Endothelial cell of umbilical vein (primary cell): ENCODE data around the gene STX8. TPM values are rescaled to one million over a fixed set of nuclear protein-coding genes. Genes with fewer than 3 reads are reported as not detected.
"Not testable (repeated sequence)": the region's sequence is repeated elsewhere in the genome, so short reads cannot be mapped to it uniquely, and the experiment has no call there.

Experiments used
- BruUV-seq: library from RNA; stranded (reverse); fragments of 400-500 nt; replicated peaks from 2 replicates; lab custom pipeline; 2021; lab: Mats Ljungman, UMichigan
- CTCF ChIA-PET: fragments of 300-600, 350-600 bp; sonication (Branson Sonifier 250); formaldehyde crosslinking; loops from one replicate; lab custom pipeline; 2021; ENCODE audit warnings: antibody characterized with exemption, inconsistent platforms; lab: Charles Lee
- POLR2A ChIA-PET: fragments of 300-600, 350-600 bp; sonication (Branson Sonifier 250); formaldehyde crosslinking; loops from one replicate; lab custom pipeline; 2021; ENCODE audit warnings: antibody characterized with exemption, inconsistent platforms; lab: Charles Lee
- DNase-seq: peaks from one replicate; pipeline ENCODE4 v3.0.0-alpha.2; 2011; ENCODE audit warnings: low read depth, low spot score
- FAIRE-seq: peaks from 2 replicates; lab custom pipeline; 2011; peaks lifted over from hg19 to GRCh38; lab: Jason Lieb, UNC
- H2AFZ ChIP-seq: 2 replicates; pipeline ENCODE4 v1.6.0; 2012; ENCODE audit warnings: low read depth, low read length, control low read depth, inconsistent platforms
- H3K27ac ChIP-seq: 2 replicates; pipeline ENCODE4 v1.5.1; 2011; ENCODE audit warnings: low read depth, mild to moderate bottlenecking, control low read depth, low read length, moderate library complexity; ENCODE audit not compliant: insufficient read depth
- H3K27me3 ChIP-seq, 2 experiments: 2 replicates each; pipeline versions ENCODE4 v1.6.0 to v1.6.1; 2011; ENCODE audit warnings: low read length in 2 of 2, mixed read lengths in 1 of 2; ENCODE audit not compliant: control insufficient read depth in 2 of 2, insufficient read depth in 2 of 2
- H3K36me3 ChIP-seq, 2 experiments: 2 replicates in 1 of 2; 3 replicates in 1 of 2; pipeline ENCODE4 v1.5.1; 2011; ENCODE audit warnings: low read length in 2 of 2, mild to moderate bottlenecking in 1 of 2, moderate library complexity in 1 of 2; ENCODE audit not compliant: control insufficient read depth in 2 of 2, insufficient read depth in 2 of 2; ENCODE audit errors: extremely low read depth in 1 of 2
- H3K4me1 ChIP-seq: 3 replicates; pipeline ENCODE4 v1.5.1; 2011; ENCODE audit warnings: mild to moderate bottlenecking, low read length; ENCODE audit not compliant: control insufficient read depth, insufficient read depth; ENCODE audit errors: extremely low read depth
- H3K4me2 ChIP-seq: 2 replicates; pipeline ENCODE4 v1.6.1; 2011; ENCODE audit warnings: low read length, control low read depth, mixed read lengths; ENCODE audit not compliant: insufficient read depth
- H3K4me3 ChIP-seq, 3 experiments: fragments of 200-600 bp in 1 of 3; sonication (generic), shearing (Covaris generic) in 1 of 3; replicated peaks in 1 of 3; 2 replicates each; pipeline ENCODE4 v1.5.1; 2011 to 2016; ENCODE audit warnings: control low read depth in 3 of 3, low read length in 3 of 3, mild to moderate bottlenecking in 2 of 3, inconsistent platforms in 1 of 3, low read depth in 1 of 3, moderate library complexity in 1 of 3; ENCODE audit not compliant: insufficient read depth in 1 of 3
- H3K79me2 ChIP-seq: 2 replicates; pipeline ENCODE4 v1.6.0; 2012; ENCODE audit warnings: low read length, inconsistent platforms; ENCODE audit not compliant: control insufficient read depth, insufficient read depth
- H3K9ac ChIP-seq: replicated peaks from 2 replicates; pipeline ENCODE3; 2011; ENCODE audit warnings: low read length, control low read depth; ENCODE audit not compliant: insufficient read depth; ENCODE audit errors: extremely low read depth
- H3K9me1 ChIP-seq: replicated peaks from 3 replicates; pipeline ENCODE4 v1.6.0; 2011; ENCODE audit warnings: mild to moderate bottlenecking, low read length; ENCODE audit not compliant: control insufficient read depth, insufficient read depth; ENCODE audit errors: extremely low read depth
- H3K9me3 ChIP-seq: replicated peaks from 2 replicates; pipeline ENCODE4 v1.5.1; 2012; ENCODE audit warnings: low read length, inconsistent platforms; ENCODE audit not compliant: control insufficient read depth, insufficient read depth
- H4K20me1 ChIP-seq: replicated peaks from 2 replicates; pipeline ENCODE3; 2011; ENCODE audit warnings: mild to moderate bottlenecking, low read length; ENCODE audit not compliant: control insufficient read depth, insufficient read depth; ENCODE audit errors: extremely low read depth
- CTCF ChIP-seq, 2 donors: IDR thresholded peaks; 1 replicate in 1 of 2; 2 replicates in 1 of 2; pipeline ENCODE4 v1.5.1; 2011; ENCODE audit warnings: low read length in 2 of 2, mild to moderate bottlenecking in 2 of 2, moderate library complexity in 2 of 2, control low read depth in 1 of 2, inconsistent platforms in 1 of 2, low read depth in 1 of 2; ENCODE audit not compliant: insufficient read depth in 1 of 2; ENCODE audit errors: extremely low read depth in 1 of 2
- EZH2 ChIP-seq: IDR thresholded peaks from 2 replicates; pipeline ENCODE4 v1.6.1; 2012; ENCODE audit warnings: borderline replicate concordance, low read depth, mild to moderate bottlenecking, moderate library complexity, low read length, inconsistent platforms; ENCODE audit not compliant: severe bottlenecking
- FOS ChIP-seq: IDR thresholded peaks from 2 replicates; pipeline ENCODE4 v1.6.1; 2011; ENCODE audit warnings: mild to moderate bottlenecking, low read length, moderate library complexity, borderline replicate concordance; ENCODE audit not compliant: insufficient read depth
- GATA2 ChIP-seq: IDR thresholded peaks from 2 replicates; pipeline ENCODE4 v1.7.0; 2011; ENCODE audit warnings: low read depth, mild to moderate bottlenecking, moderate library complexity, mixed read lengths, low read length; ENCODE audit not compliant: insufficient read length, insufficient read depth
- JUN ChIP-seq: IDR thresholded peaks from 2 replicates; pipeline ENCODE4 v1.6.1; 2011; ENCODE audit warnings: borderline replicate concordance, low read depth; ENCODE audit not compliant: insufficient read length, insufficient read depth
- MAX ChIP-seq: IDR thresholded peaks from 2 replicates; pipeline ENCODE4 v1.6.1; 2011; ENCODE audit not compliant: insufficient read depth, insufficient read length
- MYC ChIP-seq: IDR thresholded peaks from one replicate; pipeline ENCODE4 v1.6.1; 2011; ENCODE audit warnings: mild to moderate bottlenecking, low read depth, low read length
- POLR2A ChIP-seq: IDR thresholded peaks from 2 replicates; pipeline ENCODE4 v1.6.1; 2012; ENCODE audit warnings: low read depth, mild to moderate bottlenecking, control low read depth, low read length
- POLR2AphosphoS5 ChIP-seq: IDR thresholded peaks from 2 replicates; pipeline ENCODE4 v1.6.1; 2012; ENCODE audit warnings: low read depth, mild to moderate bottlenecking, control low read depth, low read length, moderate library complexity; ENCODE audit not compliant: insufficient read depth
- dilution Hi-C: fragments of 300-500 bp; cut with MboI; formaldehyde crosslinking; loops from one replicate; pipeline ENCODE4 v1.15.0; 2019; ENCODE audit warnings: low sequenced_read_pairs; ENCODE audit not compliant: extremely low pct_ligation_motif_present
- intact Hi-C: fragments of 100-400 bp; cut with micrococcal nuclease; formaldehyde crosslinking; loops from one replicate; pipeline ENCODE4 v1.10.0; 2022
- polyA plus RNA-seq, 4 experiments: library from polyadenylated mRNA; depleted of rRNA in 3 of 4; stranded (reverse) in 3 of 4; unstranded in 1 of 4; fragments of >200 nt; gene quantifications; 2 replicates each; pipeline versions ENCODE4 v1.2.1 to v1.2.3, GENCODE V29; 2011 to 2012; ENCODE audit warnings: missing spikeins in 1 of 4
- total RNA-seq: library from RNA; stranded (reverse); gene quantifications from 2 replicates; pipeline ENCODE4 v1.2.3, GENCODE V29; 2021

STX8 gene
- total and polyA plus RNA-seq, 2 donors (not counting 3 experiments of a cell fraction or from before 2014, with no cell fraction given): 25.9 to 67.3 TPM

GRCh38 chr17:9380361-9380760 lies 195.3 kb downstream of the STX8 start:
- intact Hi-C loops (no loop called here), dilution Hi-C loops (no loop called here)
- BruUV-seq: no TSS peak
- Histone ChIP-seq H3K9me3 (no peaks in the 10 kb centered on the region), H3K4me2 (no peak overlapping the region), H3K4me3 (no peak overlapping the region), H3K79me2 (no peaks in the 10 kb centered on the region), H4K20me1 (no peaks in the 10 kb centered on the region), H3K9ac (no peak overlapping the region), H3K9me1 (no peaks in the 10 kb centered on the region), H3K27me3 (no peaks in the 10 kb centered on the region), H3K27ac (no peak overlapping the region), H3K36me3 (no peaks in the 10 kb centered on the region), H2AFZ (no peak overlapping the region), H3K4me1 (peaks cover 4% of the 10 kb centered on the region)
- ChIA-PET POLR2A (no interaction called here), CTCF (interaction anchor here (0.6 kb wide), 1 partner anchor 35 kb away, joined by 4 read pairs; no protein-coding TSS in a partner anchor)
- FAIRE-seq (no peak), DNase-seq (no peak)
- TF ChIP-seq POLR2AphosphoS5 (no peak), CTCF (IDR thresholded peaks at IDR 0.05; ENCODE audit: extremely low read depth in 1 of 2, insufficient read depth in 1 of 2, low read depth in 1 of 2, low read length in 2 of 2) (no peak), FOS (no peak), EZH2 (no peak), MAX (no peak), POLR2A (no peak), GATA2 (no peak), MYC (no peak), JUN (no peak)

GRCh38 chr17:9376177-9376576 lies 199.4 kb downstream of the STX8 start:
- H2AFZ ChIP-seq, H3K9me1 ChIP-seq, CTCF ChIA-PET, H3K27me3 ChIP-seq, H4K20me1 ChIP-seq, H3K79me2 ChIP-seq, FAIRE-seq, POLR2A ChIA-PET, H3K9ac ChIP-seq, H3K4me2 ChIP-seq, BruUV-seq, H3K36me3 ChIP-seq, H3K4me3 ChIP-seq, H3K27ac ChIP-seq, intact Hi-C loops, DNase-seq, H3K4me1 ChIP-seq, dilution Hi-C loops, H3K9me3 ChIP-seq: not testable (repeated sequence)
